Activated T-cell treated with anti-CD3 and anti-CD28 coated beads, Interleukin-2, amount 50 U/mL, for 72 hours (primary cell): ENCODE data around the gene CAMSAP1. TPM values are rescaled to one million over a fixed set of nuclear protein-coding genes. Genes with fewer than 3 reads are reported as not detected.

ENCODE experiments used
- ATAC-seq, 2 donors: fragments of 150-1000 bp; cut with Tn5 transposase; replicated peaks in 1 of 2; 2 replicates each; pipeline ENCODE4 v1.10.0; 2021; ENCODE audit warnings: moderate library complexity in 2 of 2, mild to moderate bottlenecking in 1 of 2
- DNase-seq, 2 donors: peaks; one replicate each; pipeline ENCODE4 v3.0.0; 2021 to 2022; ENCODE audit warnings: mixed read lengths in 1 of 2
- H3K27ac Mint-ChIP-seq: one replicate; pipeline ENCODE4 v1.8.0; 2022; ENCODE audit warnings: mild to moderate bottlenecking, moderate library complexity, mixed read lengths
- H3K27me3 Mint-ChIP-seq: one replicate; pipeline ENCODE4 v1.8.0; 2022; ENCODE audit warnings: low read depth, mixed read lengths
- H3K36me3 Mint-ChIP-seq, 2 donors: one replicate each; pipeline ENCODE4 v1.8.0; 2022; ENCODE audit warnings: mixed read lengths in 2 of 2, mild to moderate bottlenecking in 1 of 2; ENCODE audit not compliant: insufficient read depth in 2 of 2
- H3K4me1 Mint-ChIP-seq: one replicate; pipeline ENCODE4 v1.8.0; 2022; ENCODE audit warnings: low read depth, mixed read lengths
- H3K4me3 Mint-ChIP-seq, 2 donors: one replicate each; pipeline ENCODE4 v1.8.0; 2022; ENCODE audit warnings: mild to moderate bottlenecking in 2 of 2, mixed read lengths in 2 of 2, moderate library complexity in 2 of 2
- H3K9me3 Mint-ChIP-seq, 2 donors: one replicate each; pipeline ENCODE4 v1.8.0; 2022; ENCODE audit warnings: mixed read lengths in 2 of 2
- total RNA-seq, 2 donors: library from RNA; stranded (reverse); gene quantifications; one replicate each; pipeline ENCODE4 v1.2.3, GENCODE V29; 2022

Gene CAMSAP1
- total RNA-seq, 2 donors from 2014 or later, result 42.2 to 53.4 TPM

DNA sequence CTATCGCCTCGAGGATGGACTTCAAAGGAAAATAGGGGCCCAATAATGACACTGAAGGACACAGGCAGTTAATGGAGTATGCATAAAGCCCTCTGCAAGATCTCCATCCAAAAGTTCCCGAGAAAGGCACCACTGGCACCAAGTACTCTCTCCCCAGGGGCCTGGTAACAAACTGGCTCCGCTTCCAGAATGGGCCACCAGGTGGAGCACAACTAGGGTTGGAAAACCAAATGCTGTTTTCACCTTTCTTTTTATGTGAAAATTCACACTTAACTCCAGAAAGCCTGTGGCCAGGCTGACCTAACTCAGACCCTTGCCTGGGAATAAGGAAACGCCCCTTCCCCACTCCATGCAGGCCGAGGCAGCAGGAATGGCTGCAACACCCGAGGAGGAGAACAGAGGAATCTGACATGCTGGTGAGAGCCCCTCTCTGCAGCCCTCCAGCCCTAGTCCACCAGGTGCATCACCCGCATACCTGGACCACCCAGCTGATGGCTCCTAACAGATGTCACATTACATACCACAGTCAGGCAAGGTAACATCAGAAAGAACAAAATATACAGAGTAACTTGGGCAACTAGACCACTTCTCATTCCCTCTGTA is 42.8 kb downstream of the CAMSAP1 start:
- H3K27me3 Mint-ChIP-seq, result no peaks in the 10 kb centered on the region
- H3K9me3 Mint-ChIP-seq, result no peaks in the 10 kb centered on the region
- H3K4me1 Mint-ChIP-seq, result peaks cover 23% of the 10 kb centered on the region
- DNase-seq, result peak; percentile 68 to 74
- H3K4me3 Mint-ChIP-seq, result no peak overlapping the region
- peaks cover 4 to 13% of the 10 kb centered on the region in 2 donors for H3K36me3 Mint-ChIP-seq
- H3K27ac Mint-ChIP-seq, result peak overlapping the region; percentile 27
- ATAC-seq, result peak; percentile 32 to 59

DNA sequence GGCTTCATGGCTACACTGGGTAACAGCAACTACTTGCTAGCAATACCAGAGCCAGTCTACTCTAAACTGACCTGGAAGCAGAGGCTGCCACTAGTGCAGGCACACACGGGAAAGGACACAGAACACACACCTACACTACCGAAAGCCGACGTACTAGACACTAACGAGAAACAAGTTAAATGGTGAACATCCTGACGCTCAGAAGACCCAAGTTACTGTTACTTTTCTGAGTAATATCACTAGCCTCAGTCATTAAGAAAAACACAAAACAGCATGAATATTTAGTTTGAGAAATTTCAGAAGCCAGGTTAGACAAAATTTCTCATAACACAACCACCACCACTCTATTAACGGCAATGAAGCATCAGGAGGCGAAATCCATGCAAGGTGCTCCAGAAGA is 44.5 kb downstream of the CAMSAP1 start:
- Mint-ChIP-seq H3K27ac (no peak overlapping the region), H3K4me1 (peaks cover 35% of the 10 kb centered on the region), H3K36me3 (peaks cover 4 to 14% of the 10 kb centered on the region in 2 donors), H3K9me3 (no peaks in the 10 kb centered on the region), H3K27me3 (no peaks in the 10 kb centered on the region), H3K4me3 (peak overlapping the region in 1 of 2 donors; percentile 60)
- DNase-seq (no peak), ATAC-seq (peak; percentile 51 to 83)

DNA sequence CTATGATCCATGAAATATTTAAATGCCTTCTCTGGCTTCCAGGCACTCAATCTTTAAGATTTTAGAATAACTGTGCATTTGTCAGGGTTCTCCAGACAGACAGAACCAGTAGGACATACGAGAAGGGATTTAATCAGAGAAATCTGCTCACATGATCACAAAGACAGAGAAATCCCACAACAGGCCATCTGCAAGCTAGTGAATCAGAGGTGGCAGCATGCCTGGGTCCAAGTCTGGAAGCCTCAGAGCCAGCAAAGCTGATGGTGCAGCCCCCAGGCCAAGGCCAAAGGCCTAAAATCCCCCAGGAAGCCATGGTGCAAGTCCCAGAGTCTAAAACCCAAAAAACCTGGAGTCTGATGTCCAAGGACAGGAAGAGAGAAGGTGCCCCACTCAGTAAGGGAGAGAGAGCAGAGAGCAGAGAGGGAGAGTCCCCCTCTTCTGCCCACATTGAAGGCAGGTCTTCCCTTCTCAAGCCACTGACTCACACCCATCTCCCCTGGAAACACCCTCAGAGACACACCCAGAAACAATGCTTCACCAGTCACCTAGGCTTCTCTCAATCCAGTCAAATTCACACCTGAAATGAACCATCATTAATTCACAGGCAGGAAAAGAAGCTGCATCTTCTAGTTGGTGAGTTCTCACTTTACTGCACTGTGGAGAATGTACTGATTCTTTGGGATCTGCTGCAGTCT is 48.7 kb downstream of the CAMSAP1 start:
- Mint-ChIP-seq H3K36me3 (peaks cover 6 to 14% of the 10 kb centered on the region in 2 donors), H3K27me3 (no peaks in the 10 kb centered on the region), H3K4me1 (peaks cover 21% of the 10 kb centered on the region), H3K27ac (no peak overlapping the region), H3K9me3 (no peaks in the 10 kb centered on the region), H3K4me3 (no peak overlapping the region)
- ATAC-seq (peak; percentile 60 to 78), DNase-seq (no peak)

DNA sequence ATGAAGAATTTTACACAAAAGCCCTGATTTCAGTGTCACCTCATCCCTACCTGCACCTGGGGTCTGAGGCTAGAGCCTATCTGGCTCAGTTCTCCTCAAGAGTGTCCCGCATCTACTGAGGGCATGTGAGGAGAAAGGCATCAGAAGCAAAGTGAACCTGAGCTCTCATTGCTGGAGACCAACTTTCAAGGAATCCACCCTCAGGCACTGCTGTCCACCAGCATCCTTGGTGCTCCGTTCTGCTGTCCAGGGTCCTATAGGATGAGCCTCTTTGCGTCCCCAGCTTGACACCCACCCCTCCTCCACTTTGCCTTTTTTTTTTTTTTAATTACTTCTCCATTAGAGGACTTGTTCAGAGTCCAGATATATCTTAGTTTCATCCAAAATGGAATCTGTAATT is 49.5 kb downstream of the CAMSAP1 start:
- H3K4me3 Mint-ChIP-seq, result no peak overlapping the region
- peaks cover 14% of the 10 kb centered on the region for H3K4me1 Mint-ChIP-seq
- no peak overlapping the region for H3K27ac Mint-ChIP-seq
- H3K9me3 Mint-ChIP-seq, result no peaks in the 10 kb centered on the region
- ATAC-seq, result no peak
- DNase-seq, result no peak
- H3K36me3 Mint-ChIP-seq, result peaks cover 5 to 14% of the 10 kb centered on the region in 2 donors
- H3K27me3 Mint-ChIP-seq, result no peaks in the 10 kb centered on the region

DNA sequence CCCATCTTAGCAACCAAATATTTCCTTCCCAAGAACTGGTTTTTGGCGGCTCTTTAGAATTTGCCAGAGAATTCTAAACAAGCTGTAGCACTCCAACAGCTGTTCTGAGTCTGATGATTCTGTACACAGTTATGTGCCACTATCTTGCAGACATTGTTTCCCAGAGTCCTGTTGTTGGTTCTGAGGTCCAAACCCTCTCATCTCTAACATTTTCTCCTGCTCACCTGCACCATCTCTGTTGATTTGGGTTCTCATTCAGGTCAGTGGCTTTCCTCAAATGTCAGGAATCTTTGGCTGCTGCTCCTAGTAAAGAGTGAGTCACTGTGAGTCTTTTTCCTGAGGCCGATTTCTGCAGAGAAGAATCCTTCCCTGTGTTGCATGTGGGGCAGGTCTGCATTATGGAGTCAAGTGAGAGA is 50.0 kb downstream of the CAMSAP1 start:
- no peaks in the 10 kb centered on the region for H3K9me3 Mint-ChIP-seq
- H3K36me3 Mint-ChIP-seq, result peaks cover 5 to 14% of the 10 kb centered on the region in 2 donors
- no peaks in the 10 kb centered on the region for H3K27me3 Mint-ChIP-seq
- H3K4me3 Mint-ChIP-seq, result no peak overlapping the region
- no peak overlapping the region for H3K27ac Mint-ChIP-seq
- no peak for ATAC-seq
- peaks cover 16% of the 10 kb centered on the region for H3K4me1 Mint-ChIP-seq
- DNase-seq, result no peak

DNA sequence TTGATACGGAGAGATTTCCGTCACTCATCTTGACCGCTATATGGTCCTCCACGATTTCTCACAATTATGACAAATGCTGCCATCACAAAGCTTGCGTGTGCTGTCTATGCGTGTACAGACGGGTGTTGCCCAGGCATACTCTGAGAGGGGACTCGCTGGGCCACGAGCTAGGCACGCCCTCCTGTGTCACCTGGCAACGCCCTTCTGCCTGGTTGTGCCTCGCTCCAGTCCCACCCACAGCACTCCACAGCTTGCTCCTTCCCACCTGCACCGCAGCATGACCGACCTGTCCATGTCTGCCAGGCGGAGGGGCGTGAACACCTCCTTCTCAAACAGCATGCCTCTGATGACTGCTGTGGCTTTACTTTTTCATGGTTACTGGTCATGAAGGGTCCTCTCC is 55.6 kb downstream of the CAMSAP1 start:
- no peak for DNase-seq
- no peaks in the 10 kb centered on the region for H3K9me3 Mint-ChIP-seq
- ATAC-seq, result no peak
- no peaks in the 10 kb centered on the region for H3K27me3 Mint-ChIP-seq
- no peak overlapping the region for H3K27ac Mint-ChIP-seq
- H3K4me1 Mint-ChIP-seq, result peaks cover 24% of the 10 kb centered on the region
- H3K36me3 Mint-ChIP-seq, result peaks cover under 1 to 5% of the 10 kb centered on the region in 2 donors
- H3K4me3 Mint-ChIP-seq, result no peak overlapping the region

DNA sequence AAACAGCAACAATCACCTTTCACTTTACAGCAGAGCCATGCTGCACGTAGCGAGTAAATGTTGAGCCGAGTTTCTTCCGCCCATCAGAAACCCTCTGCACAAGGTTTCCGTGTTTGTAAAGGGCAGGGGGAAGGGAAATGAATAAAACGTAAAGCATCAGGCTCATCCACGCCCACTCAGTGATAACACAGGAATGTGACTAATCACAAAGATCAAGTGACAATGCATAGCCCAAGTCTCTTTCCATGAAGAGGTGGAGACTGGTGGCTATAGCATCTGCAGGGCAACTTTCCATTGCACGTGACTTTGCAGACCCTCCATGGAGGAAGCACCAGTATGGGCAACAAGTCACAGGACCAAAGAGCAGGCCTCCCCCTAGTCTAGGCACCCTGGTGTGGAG is 56.6 kb downstream of the CAMSAP1 start:
- peak overlapping the region in 1 of 2 donors; percentile 31 for H3K4me3 Mint-ChIP-seq
- H3K9me3 Mint-ChIP-seq, result peaks cover 0 to 2% of the 10 kb centered on the region in 2 donors
- no peak overlapping the region for H3K27ac Mint-ChIP-seq
- H3K4me1 Mint-ChIP-seq, result peaks cover 24% of the 10 kb centered on the region
- H3K27me3 Mint-ChIP-seq, result no peaks in the 10 kb centered on the region
- ATAC-seq (peak; percentile 24 to 83), DNase-seq (peak in 1 of 2 donors; percentile 21)
- H3K36me3 Mint-ChIP-seq, result peaks cover 4 to 15% of the 10 kb centered on the region in 2 donors

DNA sequence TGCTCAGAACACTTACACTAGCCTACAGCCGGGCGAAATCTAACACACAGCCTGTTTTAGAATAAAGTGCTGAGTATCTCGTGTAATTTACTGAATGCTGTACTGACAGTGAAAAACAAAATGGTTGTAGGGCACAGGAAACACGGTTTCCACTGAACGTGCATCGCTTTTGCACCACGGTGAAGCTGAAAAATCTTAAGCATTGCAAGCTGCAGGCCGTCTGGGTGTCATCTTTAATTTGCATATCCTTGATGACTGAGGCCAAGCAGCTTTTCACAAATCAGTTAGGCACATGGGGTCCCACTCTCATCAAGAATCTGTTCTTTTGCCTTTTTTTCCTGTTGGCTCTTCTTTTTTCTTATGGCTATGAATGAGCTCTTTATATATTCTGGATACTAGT is 58.2 kb downstream of the CAMSAP1 start:
- Mint-ChIP-seq H3K4me1 (peaks cover 24% of the 10 kb centered on the region), H3K4me3 (no peak overlapping the region), H3K27ac (peak overlapping the region; percentile 16), H3K27me3 (no peaks in the 10 kb centered on the region), H3K9me3 (peaks cover 7 to 11% of the 10 kb centered on the region in 2 donors), H3K36me3 (peaks cover 14 to 31% of the 10 kb centered on the region in 2 donors)
- DNase-seq, result no peak
- ATAC-seq, result no peak

DNA sequence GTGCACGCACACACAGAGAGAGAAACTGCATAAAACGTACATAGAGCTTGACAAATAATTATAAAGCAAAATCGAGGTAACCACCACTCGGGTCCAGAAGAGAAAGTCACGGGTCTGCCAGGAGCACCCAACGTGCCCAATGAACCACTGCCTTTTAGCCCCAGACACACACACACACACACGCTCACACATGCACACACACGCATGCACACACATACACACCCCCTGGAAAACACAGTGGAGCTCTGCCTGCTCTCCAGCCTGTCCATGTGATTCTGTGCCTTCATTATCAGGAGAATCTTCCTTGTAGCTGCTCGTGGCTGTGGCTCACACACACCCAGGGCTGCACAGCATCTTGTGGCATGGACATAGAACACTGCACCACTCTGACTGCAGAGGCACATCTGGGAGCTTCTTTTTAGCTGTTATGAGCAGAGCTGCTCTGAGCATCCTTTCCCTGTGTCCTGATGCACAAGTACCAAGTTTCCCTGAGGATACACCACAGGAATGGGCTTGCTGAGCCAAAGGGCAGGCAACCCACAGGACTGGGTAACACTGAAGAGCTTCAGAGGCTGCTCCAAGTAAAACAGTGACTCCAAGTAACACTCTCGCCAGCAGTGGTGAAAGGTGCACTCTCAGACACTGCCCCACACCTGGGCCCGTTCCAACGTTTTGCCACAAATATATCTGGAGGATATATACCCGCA is 58.9 kb downstream of the CAMSAP1 start:
- Mint-ChIP-seq H3K27me3 (no peaks in the 10 kb centered on the region), H3K4me1 (peaks cover 24% of the 10 kb centered on the region), H3K9me3 (peaks cover 11 to 15% of the 10 kb centered on the region in 2 donors), H3K4me3 (no peak overlapping the region), H3K27ac (no peak overlapping the region), H3K36me3 (peaks cover 18 to 35% of the 10 kb centered on the region in 2 donors)
- DNase-seq, result no peak
- no peak for ATAC-seq

DNA sequence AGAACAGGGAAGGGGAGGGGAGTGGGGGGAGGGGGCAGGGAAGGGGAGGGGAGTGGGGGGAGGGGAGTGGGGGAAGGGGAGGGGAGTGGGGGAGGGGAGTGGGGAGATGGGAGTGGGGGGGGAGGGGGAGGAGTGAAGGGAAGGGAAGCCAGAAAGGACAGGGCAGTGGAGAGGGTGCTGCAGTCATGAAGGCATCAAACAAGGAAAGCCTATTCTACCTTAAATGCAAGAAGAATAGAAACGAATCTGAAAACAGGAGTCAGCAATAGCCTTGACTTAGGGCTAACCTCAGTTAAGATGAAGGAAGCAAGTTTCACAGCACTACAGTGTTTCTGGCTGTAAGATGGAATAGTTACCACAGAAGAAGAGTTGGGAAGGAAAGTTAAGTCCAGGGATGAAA is 59.5 kb downstream of the CAMSAP1 start:
- ATAC-seq (no peak), DNase-seq (no peak)
- no peaks in the 10 kb centered on the region for H3K27me3 Mint-ChIP-seq
- no peak overlapping the region for H3K27ac Mint-ChIP-seq
- peaks cover 24% of the 10 kb centered on the region for H3K4me1 Mint-ChIP-seq
- no peak overlapping the region for H3K4me3 Mint-ChIP-seq
- peaks cover 18 to 38% of the 10 kb centered on the region in 2 donors for H3K36me3 Mint-ChIP-seq
- H3K9me3 Mint-ChIP-seq, result peaks cover 11 to 15% of the 10 kb centered on the region in 2 donors

DNA sequence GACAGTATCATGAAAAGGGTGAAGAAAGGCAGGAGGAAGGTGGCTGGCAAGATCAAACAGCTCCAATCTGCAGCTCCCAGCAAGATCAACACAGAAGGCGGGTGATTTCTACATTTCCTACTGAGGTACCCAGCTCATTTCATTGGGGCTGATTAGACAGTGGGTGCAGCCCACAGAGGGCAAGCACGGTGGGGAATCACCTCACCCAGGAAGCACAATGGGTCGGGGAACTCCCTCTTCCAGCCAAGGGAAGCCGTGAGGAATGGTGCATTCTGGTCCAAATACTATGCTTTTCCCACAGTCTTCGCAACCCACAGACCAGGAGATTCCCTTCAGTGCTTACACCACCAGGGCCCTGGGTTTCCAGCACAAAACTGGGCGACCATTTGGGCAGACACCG is 66.8 kb downstream of the CAMSAP1 start:
- DNase-seq (no peak), ATAC-seq (no peak)

DNA sequence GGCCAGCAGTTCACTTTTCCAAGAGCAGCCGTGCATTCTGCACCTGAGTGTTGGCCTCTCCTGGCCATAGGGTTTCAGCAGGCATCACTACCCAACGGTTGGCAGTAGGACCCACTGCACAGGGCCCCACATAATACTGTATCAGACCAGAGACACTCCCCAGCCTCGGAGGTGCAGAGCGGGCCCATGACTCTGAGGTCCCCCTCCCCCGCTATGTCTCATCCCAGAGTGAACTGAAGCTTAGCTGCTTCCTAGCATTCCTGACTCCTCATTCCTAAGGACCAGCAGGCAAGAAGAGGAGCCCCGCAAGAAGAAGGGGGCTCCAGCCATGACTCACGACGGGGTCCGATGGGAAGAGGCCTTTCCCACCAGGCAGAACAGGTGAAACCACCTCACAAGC is 67.2 kb downstream of the CAMSAP1 start:
- Mint-ChIP-seq H3K4me3 (no peak overlapping the region), H3K36me3 (peaks cover 8 to 21% of the 10 kb centered on the region in 2 donors), H3K27me3 (no peaks in the 10 kb centered on the region), H3K4me1 (peaks cover 12% of the 10 kb centered on the region), H3K9me3 (peaks cover 9 to 11% of the 10 kb centered on the region in 2 donors), H3K27ac (no peak overlapping the region)
- DNase-seq (no peak), ATAC-seq (no peak)

More for the DNA sequence above, 66.8 kb downstream of the CAMSAP1 start:
- peaks cover 13 to 26% of the 10 kb centered on the region in 2 donors for H3K36me3 Mint-ChIP-seq
- no peak overlapping the region for H3K27ac Mint-ChIP-seq
- H3K4me1 Mint-ChIP-seq, result peaks cover 12% of the 10 kb centered on the region
- H3K4me3 Mint-ChIP-seq, result no peak overlapping the region
- H3K27me3 Mint-ChIP-seq, result no peaks in the 10 kb centered on the region
- H3K9me3 Mint-ChIP-seq, result peaks cover 9 to 13% of the 10 kb centered on the region in 2 donors

DNA sequence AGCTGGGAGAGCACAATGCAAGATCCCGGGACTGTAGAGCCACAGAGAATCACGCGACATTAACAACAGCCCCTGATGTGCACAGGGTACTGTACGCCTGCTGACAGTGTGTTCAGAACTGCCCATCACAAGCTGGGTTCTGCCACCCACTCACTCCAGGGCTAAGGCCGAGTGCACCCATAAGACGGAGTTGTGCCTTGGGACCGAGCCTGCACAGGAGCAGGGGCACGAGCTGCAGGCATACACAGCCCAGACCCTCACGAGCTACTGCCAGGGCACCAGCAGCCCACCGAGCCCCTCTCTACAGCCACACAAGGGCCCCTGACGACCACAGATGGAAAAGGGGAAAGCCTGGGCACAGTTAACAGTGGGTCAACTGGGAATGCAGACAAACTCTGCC is 67.8 kb downstream of the CAMSAP1 start:
- ATAC-seq, result no peak
- Mint-ChIP-seq H3K9me3 (peaks cover 6 to 7% of the 10 kb centered on the region in 2 donors), H3K36me3 (peaks cover 6 to 15% of the 10 kb centered on the region in 2 donors), H3K4me3 (no peak overlapping the region), H3K27ac (no peak overlapping the region), H3K27me3 (no peaks in the 10 kb centered on the region), H3K4me1 (peaks cover 12% of the 10 kb centered on the region)
- no peak for DNase-seq
